ENCODE data around the gene TRAPPC5. TPM values are rescaled to one million over a fixed set of nuclear protein-coding genes. Genes with fewer than 3 reads are reported as not detected.

Gene TRAPPC5
- total RNA-seq, 4 donors from 2014 or later: 63.0 to 144 (median 103) TPM

DNA sequence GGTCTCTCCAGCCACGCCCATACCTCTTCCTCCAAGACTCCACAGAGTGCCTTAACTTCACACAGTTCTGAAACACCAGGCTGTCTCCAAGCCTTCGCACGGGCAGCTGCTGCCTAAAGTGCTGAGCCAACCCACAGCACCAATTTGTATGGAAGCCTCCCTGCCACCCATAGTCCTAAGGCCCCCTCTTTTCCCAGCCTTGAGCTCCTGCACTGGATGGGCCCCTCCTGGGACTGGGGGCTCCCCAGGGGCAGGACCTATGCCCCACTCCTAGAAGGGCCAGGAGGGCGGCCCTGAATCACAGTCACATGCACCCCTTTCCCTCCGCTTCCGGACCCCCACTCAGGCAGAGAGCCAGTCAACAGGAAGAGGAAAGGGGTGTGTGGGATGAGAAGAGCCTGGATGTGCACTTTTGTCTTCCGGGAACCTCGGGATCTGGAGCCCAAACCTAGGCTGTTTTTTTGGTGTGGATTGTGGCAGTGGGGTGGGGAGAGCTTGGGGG is 26.4 kb downstream of the TRAPPC5 start:
- no peak overlapping the region for H3K4me3 ChIP-seq
- H3K4me1 ChIP-seq: peaks cover 3% of the 10 kb centered on the region
- H3K9me3 ChIP-seq: no peaks in the 10 kb centered on the region
- peak overlapping the region; percentile 5 for H3K27ac ChIP-seq
- no peaks in the 10 kb centered on the region for H3K36me3 ChIP-seq
- TF ChIP-seq POLR2AphosphoS5 (IDR thresholded peaks at IDR 0.05) (no peak), POLR2A (IDR thresholded peaks at IDR 0.05) (no peak), EP300 (IDR thresholded peaks at IDR 0.05) (no peak)
- TF ChIP-seq, protein P1, sequence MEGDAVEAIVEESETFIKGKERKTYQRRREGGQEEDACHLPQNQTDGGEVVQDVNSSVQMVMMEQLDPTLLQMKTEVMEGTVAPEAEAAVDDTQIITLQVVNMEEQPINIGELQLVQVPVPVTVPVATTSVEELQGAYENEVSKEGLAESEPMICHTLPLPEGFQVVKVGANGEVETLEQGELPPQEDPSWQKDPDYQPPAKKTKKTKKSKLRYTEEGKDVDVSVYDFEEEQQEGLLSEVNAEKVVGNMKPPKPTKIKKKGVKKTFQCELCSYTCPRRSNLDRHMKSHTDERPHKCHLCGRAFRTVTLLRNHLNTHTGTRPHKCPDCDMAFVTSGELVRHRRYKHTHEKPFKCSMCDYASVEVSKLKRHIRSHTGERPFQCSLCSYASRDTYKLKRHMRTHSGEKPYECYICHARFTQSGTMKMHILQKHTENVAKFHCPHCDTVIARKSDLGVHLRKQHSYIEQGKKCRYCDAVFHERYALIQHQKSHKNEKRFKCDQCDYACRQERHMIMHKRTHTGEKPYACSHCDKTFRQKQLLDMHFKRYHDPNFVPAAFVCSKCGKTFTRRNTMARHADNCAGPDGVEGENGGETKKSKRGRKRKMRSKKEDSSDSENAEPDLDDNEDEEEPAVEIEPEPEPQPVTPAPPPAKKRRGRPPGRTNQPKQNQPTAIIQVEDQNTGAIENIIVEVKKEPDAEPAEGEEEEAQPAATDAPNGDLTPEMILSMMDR (IDR thresholded peaks at IDR 0.05): no peak
- no peak for DNase-seq (ENCODE audit: low spot score in 2 of 2)
- peaks cover 14% of the 10 kb centered on the region for H3K27me3 ChIP-seq
- 71% methylated on average over 6 of the region's 8 CpGs for WGBS

DNA sequence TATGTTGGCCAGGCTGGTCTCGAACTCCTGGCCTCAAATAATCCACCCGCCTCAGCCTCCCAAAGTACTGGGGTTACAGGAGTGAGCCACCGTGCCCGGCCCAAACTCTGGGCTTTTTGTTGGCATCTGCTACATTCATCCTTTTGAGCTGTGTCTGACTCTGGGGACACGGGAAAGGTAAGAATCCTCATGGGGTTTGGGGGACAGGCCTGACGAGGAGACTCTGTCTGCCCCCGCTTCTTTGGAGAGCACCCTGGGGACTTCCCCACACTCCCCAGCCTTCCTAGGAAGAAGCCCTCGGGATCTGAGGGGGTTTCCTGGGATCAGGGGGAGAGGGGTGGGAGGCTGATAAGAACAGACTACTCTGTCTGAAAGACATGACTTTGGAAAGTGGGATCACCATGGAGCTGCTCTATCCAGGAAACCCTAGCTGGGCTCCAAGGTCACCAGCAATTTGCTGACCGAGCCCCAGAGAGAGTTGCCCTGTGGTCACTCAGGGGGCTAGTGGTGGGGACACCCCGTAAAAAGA is 29.4 kb downstream of the TRAPPC5 start:
- Histone ChIP-seq H3K4me3 (no peak overlapping the region), H3K36me3 (no peaks in the 10 kb centered on the region), H3K9me3 (no peaks in the 10 kb centered on the region), H3K27me3 (no peaks in the 10 kb centered on the region), H3K4me1 (peaks cover 3% of the 10 kb centered on the region), H3K27ac (no peak overlapping the region)
- TF ChIP-seq, protein P1 (IDR thresholded peaks at IDR 0.05): no peak
- TF ChIP-seq POLR2A (IDR thresholded peaks at IDR 0.05): no peak
- 76% methylated on average over 10 of the region's 10 CpGs for WGBS
- DNase-seq (ENCODE audit: low spot score in 2 of 2): no peak

DNA sequence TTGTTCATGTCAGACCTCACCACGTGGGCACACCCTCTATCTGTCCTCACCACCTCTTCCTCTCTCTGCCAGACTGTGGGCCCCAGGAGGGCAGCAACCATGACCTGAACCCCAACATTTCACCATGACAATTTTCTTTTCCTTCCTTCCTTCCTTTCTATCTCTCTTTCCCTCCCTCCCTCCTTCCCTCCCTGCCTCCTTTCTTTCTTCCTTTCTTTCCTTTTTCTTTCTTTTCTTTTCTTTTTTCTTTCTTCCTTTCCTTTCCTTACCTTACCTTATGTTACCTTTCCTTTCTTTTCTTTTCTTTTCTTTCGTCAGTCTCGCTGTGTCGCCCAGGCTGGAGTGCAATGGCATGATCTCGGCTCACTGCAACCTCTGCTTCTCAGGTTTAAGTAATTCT is 30.0 kb downstream of the TRAPPC5 start:
- no peaks in the 10 kb centered on the region for H3K9me3 ChIP-seq
- TF ChIP-seq, protein P1 (IDR thresholded peaks at IDR 0.05): no peak
- TF ChIP-seq POLR2A (IDR thresholded peaks at IDR 0.05): no peak
- TF ChIP-seq POLR2AphosphoS5 (IDR thresholded peaks at IDR 0.05): no peak
- no peak for TF ChIP-seq EP300 (IDR thresholded peaks at IDR 0.05)
- WGBS: 85% methylated on average over 5 of the region's 5 CpGs
- DNase-seq (ENCODE audit: low spot score in 2 of 2): no peak
- H3K4me1 ChIP-seq: peaks cover 3% of the 10 kb centered on the region
- no peaks in the 10 kb centered on the region for H3K36me3 ChIP-seq
- no peak overlapping the region for H3K27ac ChIP-seq
- no peaks in the 10 kb centered on the region for H3K27me3 ChIP-seq
- no peak overlapping the region for H3K4me3 ChIP-seq

DNA sequence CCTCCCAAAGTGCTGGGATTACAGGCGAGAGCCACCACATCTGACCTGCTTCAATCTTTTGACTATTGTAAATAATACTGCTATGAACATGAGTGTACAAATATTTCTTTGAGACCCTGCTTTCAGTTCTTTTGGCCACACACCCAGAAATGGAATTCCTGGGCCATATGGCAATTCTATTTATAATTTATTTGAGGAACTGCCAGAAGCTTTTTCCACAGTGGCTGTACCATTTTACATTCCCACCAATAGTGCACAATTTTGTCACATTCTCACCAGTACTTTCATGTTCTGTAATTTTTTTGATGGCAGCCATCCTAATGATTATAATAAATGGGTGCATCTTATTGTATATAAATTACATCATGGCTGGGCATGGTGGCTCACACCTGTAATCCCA is 35.0 kb downstream of the TRAPPC5 start:
- no peaks in the 10 kb centered on the region for H3K36me3 ChIP-seq
- no peak for DNase-seq (ENCODE audit: low spot score in 2 of 2)
- H3K4me3 ChIP-seq: no peak overlapping the region
- H3K27ac ChIP-seq: no peak overlapping the region
- no peaks in the 10 kb centered on the region for H3K9me3 ChIP-seq
- no peaks in the 10 kb centered on the region for H3K27me3 ChIP-seq
- TF ChIP-seq EP300 (IDR thresholded peaks at IDR 0.05) (no peak), POLR2AphosphoS5 (IDR thresholded peaks at IDR 0.05) (no peak), POLR2A (IDR thresholded peaks at IDR 0.05) (no peak)
- TF ChIP-seq, protein P1 (IDR thresholded peaks at IDR 0.05): no peak
- H3K4me1 ChIP-seq: no peaks in the 10 kb centered on the region
- 77% methylated on average over 1 of the region's 1 CpG for WGBS

DNA sequence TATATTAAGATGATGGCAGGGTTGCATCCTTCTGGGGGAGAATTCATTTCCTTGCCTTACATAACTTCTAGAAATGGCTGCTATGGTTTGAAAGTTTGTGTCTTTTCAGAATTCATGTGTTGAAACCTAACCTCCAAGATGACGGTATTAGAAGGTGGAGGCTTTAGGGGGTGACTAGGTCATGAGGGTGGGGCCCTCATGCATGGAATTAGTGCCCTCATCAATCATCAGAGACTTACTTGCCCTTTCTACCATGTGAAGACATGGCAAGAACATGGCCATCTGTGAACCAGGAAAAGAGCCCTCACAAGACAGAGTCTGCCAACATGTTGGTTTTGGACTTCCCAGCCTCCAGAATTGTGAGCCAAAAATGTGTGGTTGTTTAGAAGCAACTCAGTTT is 36.1 kb downstream of the TRAPPC5 start:
- no peak overlapping the region for H3K4me3 ChIP-seq
- H3K27ac ChIP-seq: no peak overlapping the region
- H3K9me3 ChIP-seq: no peaks in the 10 kb centered on the region
- TF ChIP-seq POLR2AphosphoS5 (IDR thresholded peaks at IDR 0.05) (no peak), EP300 (IDR thresholded peaks at IDR 0.05) (no peak)
- no peak for DNase-seq (ENCODE audit: low spot score in 2 of 2)
- no peaks in the 10 kb centered on the region for H3K36me3 ChIP-seq
- peaks cover 5% of the 10 kb centered on the region for H3K27me3 ChIP-seq
- H3K4me1 ChIP-seq: no peaks in the 10 kb centered on the region
- 94% methylated on average over 1 of the region's 1 CpG for WGBS

DNA sequence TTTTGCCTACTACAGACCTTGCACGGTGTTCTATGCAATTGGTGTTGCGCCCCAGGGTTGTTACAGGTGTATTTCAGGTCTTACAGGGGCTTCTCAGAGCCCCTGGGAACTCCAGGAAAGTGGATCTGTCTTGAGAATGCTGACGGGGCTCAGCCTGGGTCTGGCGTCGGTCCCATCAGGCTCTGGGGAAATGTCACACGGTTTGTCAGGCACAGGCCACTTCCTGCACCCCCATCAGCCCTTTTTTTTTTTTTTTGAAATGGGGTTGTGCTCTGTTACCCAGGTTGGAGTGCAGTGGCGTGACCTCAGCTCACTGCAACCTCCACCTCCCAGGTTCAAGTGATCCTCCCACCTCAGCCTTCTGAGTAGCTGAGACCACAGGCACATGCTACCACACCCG is 38.0 kb downstream of the TRAPPC5 start:
- H3K4me1 ChIP-seq: no peaks in the 10 kb centered on the region
- no peak for TF ChIP-seq POLR2A (IDR thresholded peaks at IDR 0.05)
- no peak for TF ChIP-seq EP300 (IDR thresholded peaks at IDR 0.05)
- no peak for TF ChIP-seq POLR2AphosphoS5 (IDR thresholded peaks at IDR 0.05)
- TF ChIP-seq, protein P1 (IDR thresholded peaks at IDR 0.05): no peak
- no peaks in the 10 kb centered on the region for H3K9me3 ChIP-seq
- H3K36me3 ChIP-seq: no peaks in the 10 kb centered on the region
- WGBS: 61% methylated on average over 8 of the region's 8 CpGs
- DNase-seq (ENCODE audit: low spot score in 2 of 2): no peak
- H3K27ac ChIP-seq: no peak overlapping the region
- H3K27me3 ChIP-seq: peaks cover 6% of the 10 kb centered on the region
- H3K4me3 ChIP-seq: no peak overlapping the region

All from suprapubic skin (tissue), 4 donors.